CD4-positive, alpha-beta T cell treated with Interleukin-1 beta for 1 hour (primary cell): ENCODE results near the gene NEK5.
A peak's percentile ranks its signal among the peaks of the same experiment; 100 is the strongest.
"Not testable (repeated sequence)": the region's sequence is repeated elsewhere in the genome, so short reads cannot be mapped to it uniquely, and the experiment has no call there.

ENCODE experiments used
- DNase-seq, 2 donors: peaks; one replicate each; pipeline ENCODE4 v3.0.0-alpha.2; 2020 to 2022

Gene NEK5, protein sequence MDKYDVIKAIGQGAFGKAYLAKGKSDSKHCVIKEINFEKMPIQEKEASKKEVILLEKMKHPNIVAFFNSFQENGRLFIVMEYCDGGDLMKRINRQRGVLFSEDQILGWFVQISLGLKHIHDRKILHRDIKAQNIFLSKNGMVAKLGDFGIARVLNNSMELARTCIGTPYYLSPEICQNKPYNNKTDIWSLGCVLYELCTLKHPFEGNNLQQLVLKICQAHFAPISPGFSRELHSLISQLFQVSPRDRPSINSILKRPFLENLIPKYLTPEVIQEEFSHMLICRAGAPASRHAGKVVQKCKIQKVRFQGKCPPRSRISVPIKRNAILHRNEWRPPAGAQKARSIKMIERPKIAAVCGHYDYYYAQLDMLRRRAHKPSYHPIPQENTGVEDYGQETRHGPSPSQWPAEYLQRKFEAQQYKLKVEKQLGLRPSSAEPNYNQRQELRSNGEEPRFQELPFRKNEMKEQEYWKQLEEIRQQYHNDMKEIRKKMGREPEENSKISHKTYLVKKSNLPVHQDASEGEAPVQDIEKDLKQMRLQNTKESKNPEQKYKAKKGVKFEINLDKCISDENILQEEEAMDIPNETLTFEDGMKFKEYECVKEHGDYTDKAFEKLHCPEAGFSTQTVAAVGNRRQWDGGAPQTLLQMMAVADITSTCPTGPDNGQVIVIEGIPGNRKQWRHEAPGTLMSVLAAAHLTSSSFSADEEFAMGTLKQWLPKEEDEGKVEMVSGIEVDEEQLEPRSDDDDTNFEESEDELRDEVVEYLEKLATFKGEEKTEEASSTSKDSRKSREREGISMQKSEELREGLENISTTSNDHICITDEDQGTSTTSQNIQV

DNA sequence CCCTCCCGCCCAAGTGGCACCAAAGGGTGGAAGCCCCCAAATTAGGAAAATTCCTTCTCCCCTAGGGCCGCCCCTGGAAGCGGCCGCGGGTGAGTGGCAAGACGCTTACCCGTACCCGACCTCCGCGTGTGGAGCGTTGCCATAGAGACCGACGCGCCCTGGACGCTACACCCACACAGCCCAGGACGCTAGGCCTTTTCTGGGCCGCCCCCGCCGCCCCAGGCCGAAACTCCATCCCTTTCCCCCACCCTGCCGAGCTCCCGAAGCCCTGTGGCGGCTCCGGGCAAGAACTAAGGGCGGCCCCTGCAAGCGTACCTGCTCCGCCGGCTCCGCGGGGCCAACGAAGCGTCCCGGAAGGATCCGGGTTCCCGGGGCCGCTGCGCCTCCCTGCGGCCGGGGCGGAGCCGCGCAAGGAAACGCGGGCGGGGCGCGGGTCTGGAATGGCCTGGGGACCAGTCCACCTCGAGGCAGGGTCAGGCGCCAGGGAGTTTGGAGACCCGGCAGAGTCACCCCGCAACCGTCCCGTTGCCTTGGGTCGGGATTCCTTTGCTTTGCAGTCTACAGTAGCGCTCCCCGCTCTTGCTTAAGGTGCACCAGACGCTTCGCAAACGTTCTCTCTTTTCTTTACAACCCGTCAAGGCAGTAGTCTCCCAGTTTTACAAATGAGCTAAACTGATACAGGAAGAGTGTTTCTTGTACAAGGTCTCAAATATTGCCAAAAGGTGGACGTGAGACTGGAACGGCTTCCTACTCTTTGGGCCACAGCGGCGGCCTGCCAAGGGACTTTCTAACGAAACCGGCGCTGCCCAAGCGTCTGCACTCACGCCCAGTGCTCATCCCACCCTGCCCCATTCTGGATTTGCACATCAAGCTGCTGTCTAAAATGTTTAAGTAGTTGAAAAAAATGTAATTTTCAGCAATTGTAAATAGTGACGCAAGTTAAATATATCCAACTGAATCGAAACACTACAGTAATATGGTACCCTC, at the start of gene NEK5:
NEK5 (minus strand) TSS at position 360 of the 987 bp plus-strand sequence. CDS start 1,591 bp downstream, outside the sequence.
- DNase-seq: peak; percentile 41 to 52

- no peak for DNase-seq
Measured at GRCh38 chr13:52177276-52177675, 48.4 kb upstream of the NEK5 start.

- DNase-seq: not testable (repeated sequence)
Measured at GRCh38 chr13:52173970-52174369, 45.1 kb upstream of the NEK5 start.

DNA sequence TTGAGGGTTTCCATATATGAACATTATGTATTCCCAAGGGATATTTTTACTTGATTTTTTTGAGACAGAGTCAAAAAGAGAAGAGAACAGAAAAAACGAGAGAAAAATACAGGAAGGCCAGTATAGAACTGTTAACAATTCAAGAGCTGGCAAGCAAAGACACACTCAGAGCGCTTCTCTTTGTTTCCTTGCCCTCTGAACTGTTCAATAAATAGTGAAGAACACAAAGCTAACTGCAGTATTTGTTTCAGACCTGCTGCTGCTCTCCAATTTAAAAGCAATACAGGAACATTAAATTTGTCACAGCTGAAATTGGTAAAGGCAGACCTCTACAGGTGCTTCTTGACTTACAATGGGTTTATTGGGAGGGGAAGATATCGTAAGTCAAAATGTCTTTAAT, 44.5 kb upstream of the NEK5 start:
- no peak for DNase-seq

- not testable (repeated sequence) for DNase-seq
Measured at GRCh38 chr13:52171686-52172085, 42.8 kb upstream of the NEK5 start.

DNA sequence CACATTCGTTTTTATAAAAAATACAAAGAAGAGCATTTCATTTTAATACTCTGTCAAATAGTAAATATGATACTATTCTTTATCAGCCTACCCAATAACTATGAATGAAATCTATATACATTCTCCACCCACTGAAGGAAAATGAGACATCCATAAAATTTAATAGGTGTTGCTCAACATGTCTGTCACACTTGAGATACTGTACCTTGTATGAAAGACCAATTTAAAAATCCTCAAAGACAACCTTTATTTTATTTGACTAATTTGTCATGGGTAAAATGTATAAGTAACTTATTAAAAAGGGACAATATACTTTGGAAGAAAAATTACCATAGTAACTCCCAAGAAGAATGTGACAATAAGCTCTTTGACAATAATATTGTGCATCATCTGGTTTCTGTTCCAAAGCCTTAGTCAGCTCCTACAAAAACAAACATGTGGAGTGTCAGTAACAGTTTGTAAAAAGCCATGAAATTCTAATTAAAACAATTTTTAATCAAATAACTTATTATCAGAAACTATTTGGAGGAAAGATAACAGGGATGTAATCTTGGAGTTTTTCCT, 42.0 kb upstream of the NEK5 start:
- DNase-seq: not testable (repeated sequence)

- DNase-seq: no peak
Measured at GRCh38 chr13:52169839-52170238, 41.0 kb upstream of the NEK5 start.

- DNase-seq: no peak
Measured at GRCh38 chr13:52165411-52165810, 36.5 kb upstream of the NEK5 start.

DNA sequence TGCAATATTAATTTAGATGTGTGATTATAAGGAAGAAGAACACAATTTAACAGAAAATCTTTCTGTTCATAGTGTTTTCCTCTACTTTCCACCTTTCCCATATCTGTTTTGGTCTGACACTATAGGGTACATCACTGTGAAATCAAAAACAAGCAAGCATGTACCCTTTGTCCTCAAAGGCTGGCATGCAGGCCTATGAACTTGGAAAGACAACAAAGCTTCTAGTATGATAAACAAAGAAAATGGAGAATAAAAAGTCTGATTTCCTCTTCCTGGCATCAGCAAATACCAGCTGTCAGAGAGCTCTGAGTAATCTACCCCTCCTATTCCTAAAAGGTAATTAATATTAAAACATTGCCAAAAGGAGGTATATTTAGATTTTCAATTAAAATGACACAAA, 36.1 kb upstream of the NEK5 start:
- no peak for DNase-seq

- DNase-seq: not testable (repeated sequence)
Measured at GRCh38 chr13:52163878-52164277, 35.0 kb upstream of the NEK5 start.

DNA sequence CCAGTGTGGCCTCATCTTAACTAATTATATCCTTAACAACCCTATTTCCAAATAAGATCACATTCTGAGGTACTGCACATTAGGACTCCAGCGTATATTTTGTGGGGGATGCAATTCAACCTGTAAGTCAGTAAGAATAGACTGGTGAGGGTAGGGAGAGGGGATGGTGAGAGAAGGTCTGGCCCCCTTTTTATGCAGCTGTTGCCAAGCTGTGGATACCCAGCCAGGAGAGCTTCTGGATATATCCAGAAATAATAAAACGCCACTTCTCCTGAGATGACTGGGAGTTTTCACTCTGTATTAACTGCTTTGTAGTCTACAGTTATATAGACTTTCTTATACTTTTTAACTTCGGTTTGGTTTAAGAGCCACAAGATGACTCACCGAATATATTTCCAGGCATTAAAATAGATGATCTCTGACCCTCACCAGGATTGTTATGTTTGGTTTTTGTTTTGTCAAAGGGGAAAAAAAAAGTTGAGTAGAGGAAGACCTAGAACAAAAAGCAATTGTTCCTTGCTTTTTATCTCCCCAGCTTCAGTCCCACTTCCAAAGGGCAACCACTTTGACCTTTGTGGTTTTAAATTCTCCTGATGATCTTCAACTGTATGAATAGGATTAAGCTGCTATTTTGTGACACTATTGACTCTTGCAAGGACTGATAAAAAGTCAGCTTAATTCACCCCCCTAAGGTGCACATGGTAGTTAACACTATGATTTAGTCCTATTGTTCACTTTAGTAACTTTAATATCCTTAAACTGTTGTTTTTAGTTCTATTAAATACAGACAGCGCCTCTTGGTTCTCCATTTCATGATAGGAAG, 33.6 kb upstream of the NEK5 start:
- no peak for DNase-seq

DNA sequence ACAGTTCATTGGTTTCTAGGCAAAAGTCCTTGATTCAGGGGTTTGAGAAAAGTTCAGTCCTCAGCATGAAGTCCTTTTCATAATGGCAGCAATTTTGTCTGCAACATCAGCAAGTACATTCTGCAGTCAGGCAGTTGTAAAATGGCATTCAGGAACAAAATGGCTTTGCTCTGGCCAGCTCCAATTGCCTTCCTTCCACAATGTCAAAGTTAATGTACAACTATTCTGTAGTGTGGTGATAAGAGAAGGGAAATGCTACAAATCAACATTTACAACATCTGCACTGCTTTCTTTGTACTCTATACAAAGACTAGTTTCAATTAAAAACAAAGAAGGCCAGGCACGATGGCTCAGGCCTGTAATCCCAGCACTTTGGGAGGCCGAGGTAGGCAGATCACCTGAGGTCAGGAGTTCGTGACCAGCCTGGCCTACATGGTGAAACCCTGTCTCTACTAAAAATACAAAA, 32.3 kb upstream of the NEK5 start:
- DNase-seq: no peak

GRCh38 chr13:52160506-52160905, 31.6 kb upstream of the NEK5 start:
- DNase-seq: no peak

- DNase-seq: no peak
Measured at GRCh38 chr13:52160053-52160452, 31.2 kb upstream of the NEK5 start.

GRCh38 chr13:52159159-52159982, 30.5 kb upstream of the NEK5 start, which contains the start of gene NEK3:
TSS of gene NEK3 (minus strand) at chr13:52159597. CDS start at chr13:52156191, 3,406 bp downstream.
- DNase-seq: peak; percentile 51

DNA sequence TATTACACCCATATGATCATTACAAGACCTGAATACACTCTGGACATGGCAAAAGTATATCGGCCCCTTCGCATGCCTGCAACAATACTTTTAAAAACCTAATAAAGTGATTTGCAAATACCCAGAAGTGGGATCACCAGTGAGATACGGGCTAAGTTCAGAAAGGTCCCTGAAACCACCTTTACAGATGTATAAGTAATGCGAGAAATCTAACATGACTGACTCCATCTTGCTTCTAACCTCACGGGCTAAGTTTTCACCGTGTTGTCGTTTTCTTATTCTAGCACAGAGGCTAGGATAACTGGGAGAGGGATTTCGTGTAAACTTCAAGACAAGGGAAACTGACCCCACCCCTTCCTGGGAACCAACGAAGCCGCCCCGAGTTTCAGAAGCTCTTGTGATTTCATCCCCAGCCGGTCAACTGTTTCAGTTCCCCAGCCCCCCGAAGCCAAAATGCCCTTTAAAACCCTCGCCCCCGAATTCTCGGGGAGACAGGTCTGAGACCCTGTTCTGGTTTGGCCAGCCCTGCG, 29.8 kb upstream of the NEK5 start:
- no peak for DNase-seq

GRCh38 chr13:52156724-52157261, 27.9 kb upstream of the NEK5 start:
- no peak for DNase-seq

- no peak for DNase-seq
Measured at GRCh38 chr13:52155177-52155576, 26.3 kb upstream of the NEK5 start.

- no peak for DNase-seq
Measured at GRCh38 chr13:52147225-52147624, 18.4 kb upstream of the NEK5 start.

- no peak for DNase-seq
Measured at GRCh38 chr13:52141299-52141698, 12.4 kb upstream of the NEK5 start.
